Measurements from ENCODE around the gene OBP2A. TPM values are rescaled to one million over a fixed set of nuclear protein-coding genes. Genes with fewer than 3 reads are reported as not detected.

The OBP2A gene
- total and polyA plus RNA-seq, 2 of the 8 experiments (the other 6 are each of a cell fraction or from before 2014, with no cell fraction given), result not detected

- H3K23ac ChIP-seq (ENCODE audit: insufficient read length), result no peak overlapping the region
- H2BK120ac ChIP-seq (replicated peaks; ENCODE audit: low read depth, low read length), result no peak overlapping the region
- no peak overlapping the region for H3K27ac ChIP-seq (ENCODE audit: low read depth, low read length)
- POLR2A ChIA-PET (ENCODE audit: partially characterized antibody), result no interaction called here
- H3K9me3 ChIP-seq (ENCODE audit: insufficient read depth in 2 of 2, low read depth in 1 of 2, low read length in 1 of 2), result no peaks in the 10 kb centered on the region
- no peaks in the 10 kb centered on the region for H3K79me1 ChIP-seq (ENCODE audit: low read depth, low read length)
- CTCF ChIA-PET (ENCODE audit: partially characterized antibody), result interaction anchor here (1.1 kb wide), 1 partner anchor 51 kb away, joined by 4 read pairs; no protein-coding TSS in a partner anchor
- H4K5ac ChIP-seq (ENCODE audit: insufficient read length, low read depth, low read length), result no peak overlapping the region
- H2AFZ ChIP-seq (ENCODE audit: low read length), result no peak overlapping the region
- H3K18ac ChIP-seq (ENCODE audit: extremely low read depth, low read length), result no peak overlapping the region
- H2BK15ac ChIP-seq (ENCODE audit: low read length), result no peak overlapping the region
- no peaks in the 10 kb centered on the region for H4K20me1 ChIP-seq (replicated peaks in 1 of 2; ENCODE audit: control insufficient read depth in 1 of 2, insufficient read depth in 2 of 2, low read length in 2 of 2)
- TF ChIP-seq TAF7 (optimal IDR thresholded peaks at IDR 0.05; ENCODE audit: borderline replicate concordance, low read depth, low read length) (no peak), POU5F1 (IDR thresholded peaks at IDR 0.05; ENCODE audit: low read depth, low read length) (no peak), CHD1 (IDR thresholded peaks at IDR 0.05; ENCODE audit: low read depth, low read length) (no peak), SP1 (IDR thresholded peaks at IDR 0.05; ENCODE audit: low read depth, low read length) (no peak)
- H2BK5ac ChIP-seq (ENCODE audit: low read depth, low read length), result no peak overlapping the region
- H3K36me3 ChIP-seq (ENCODE audit: control insufficient read depth in 2 of 4, insufficient read depth in 4 of 4, low read length in 3 of 4), result no peaks in the 10 kb centered on the region
- no peaks in the 10 kb centered on the region for H3K79me2 ChIP-seq (ENCODE audit: control insufficient read depth in 1 of 2, insufficient read depth in 2 of 2, low read length in 2 of 2)
- no peak overlapping the region for H4K91ac ChIP-seq (replicated peaks; ENCODE audit: insufficient read length, low read length)
- DNase-seq (ENCODE audit: low read depth in 1 of 2, low spot score in 2 of 2), result no peak
- peaks cover 0 to 3% (median 0%) of the 10 kb centered on the region in 4 experiments; a peak in 2 of 7 replicates for H3K4me1 ChIP-seq (replicated peaks in 1 of 4; ENCODE audit: control insufficient read depth in 3 of 4, insufficient read depth in 4 of 4, low read length in 3 of 4)
- WGBS, 2 experiments (ENCODE audit: extremely low coverage in 1 of 2, insufficient coverage in 1 of 2, insufficient read length in 1 of 2, insufficient replicate concordance in 2 of 2, low coverage in 1 of 2, low lambda C conversion rate in 2 of 2, missing lambda C conversion rate in 1 of 2), result 87% methylated on average over 5 of the region's 5 CpGs; no CpG with 5 or more reads in 1 of the 2 experiments
- no peak overlapping the region for H3K4me2 ChIP-seq (ENCODE audit: insufficient read depth in 1 of 2, low read depth in 2 of 2, low read length in 2 of 2)
- no peak overlapping the region for H3K14ac ChIP-seq (ENCODE audit: insufficient read length)
- H4K8ac ChIP-seq (ENCODE audit: extremely low read depth, insufficient read depth, low read length), result no peak overlapping the region
- no peak overlapping the region for H3K9ac ChIP-seq (replicated peaks in 1 of 4; ENCODE audit: extremely low read depth in 1 of 4, low read depth in 3 of 4, low read length in 3 of 4)
- no peak for FAIRE-seq
- no peak overlapping the region for H3K4me3 ChIP-seq (ENCODE audit: extremely low read depth in 1 of 4, insufficient read depth in 2 of 4, low read depth in 3 of 4, low read length in 4 of 4)
- H3K4ac ChIP-seq (replicated peaks; ENCODE audit: insufficient read length, low read depth, low read length), result no peak overlapping the region
- H3K27me3 ChIP-seq (replicated peaks in 1 of 4; ENCODE audit: control insufficient read depth in 3 of 4, extremely low read depth in 1 of 4, insufficient read depth in 3 of 4, low read length in 3 of 4), result no peaks in the 10 kb centered on the region; a peak in 1 of 7 replicates
- no peak overlapping the region for H2BK20ac ChIP-seq (ENCODE audit: low read length)
- no peak overlapping the region for H3K56ac ChIP-seq (replicated peaks; ENCODE audit: insufficient read length, low read depth, low read length)
- H3K23me2 ChIP-seq (ENCODE audit: low read depth, low read length), result no peaks in the 10 kb centered on the region; the same call in 1 of the 2 replicates
- H2BK12ac ChIP-seq (ENCODE audit: low read depth, low read length), result no peak overlapping the region
- no peak overlapping the region for H2AK5ac ChIP-seq (ENCODE audit: low read depth, low read length)
These were observed 9.3 kb downstream of the OBP2A start for GRCh38 chr9:135555203-135555602.

Data from H1 (cell line).